ENCODE data around the gene HLA-DOB. TPM values are rescaled to one million over a fixed set of nuclear protein-coding genes. Genes with fewer than 3 reads are reported as not detected.

The HLA-DOB gene
- total and polyA plus RNA-seq, 2 of the 13 experiments (the other 11 are each of a cell fraction or from before 2014, with no cell fraction given): not detected

DNA sequence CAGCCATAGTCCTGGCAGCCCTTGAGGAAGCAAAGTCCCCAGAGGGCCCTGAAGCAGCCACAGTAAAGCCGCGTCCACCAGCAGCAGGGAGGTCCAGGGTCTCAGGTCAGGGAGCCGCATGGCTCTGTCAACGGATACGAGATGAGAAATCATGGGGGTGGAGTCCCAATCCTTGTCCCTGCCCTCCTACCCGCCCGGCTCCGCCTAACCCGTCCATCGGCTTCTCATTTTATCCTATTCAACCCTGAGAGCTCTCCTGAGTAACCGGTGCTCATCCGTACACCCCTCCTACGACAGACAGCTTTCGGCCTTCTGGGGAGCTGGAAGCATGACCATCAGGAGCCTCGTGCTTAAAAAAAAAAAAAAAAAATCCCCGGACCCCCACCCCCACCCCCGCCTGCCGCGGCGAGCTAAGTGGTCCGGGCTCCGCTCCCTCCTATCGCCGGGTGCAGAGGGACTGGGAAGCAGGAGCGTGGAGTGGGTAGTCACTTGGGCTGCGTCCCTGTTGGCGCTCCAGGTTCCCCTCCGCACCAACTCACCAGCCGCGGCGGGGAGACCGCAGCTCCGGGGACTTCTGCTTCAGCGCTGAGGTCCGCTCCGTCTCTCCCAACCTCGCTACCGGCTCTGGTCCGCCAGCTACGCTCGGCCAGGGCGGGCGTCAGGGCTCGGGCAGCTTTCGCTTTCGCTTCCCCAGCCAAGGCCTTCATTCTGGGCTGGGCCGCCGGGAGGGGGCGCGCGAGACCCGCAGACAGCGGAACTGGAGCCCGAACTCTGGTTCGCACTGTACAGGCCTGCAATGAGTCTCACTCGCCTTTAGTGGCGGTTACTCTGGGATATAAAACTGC is 21.5 kb upstream of the HLA-DOB start, which contains the start of gene TAP2 (continued):
- TF ChIP-seq, protein P1, sequence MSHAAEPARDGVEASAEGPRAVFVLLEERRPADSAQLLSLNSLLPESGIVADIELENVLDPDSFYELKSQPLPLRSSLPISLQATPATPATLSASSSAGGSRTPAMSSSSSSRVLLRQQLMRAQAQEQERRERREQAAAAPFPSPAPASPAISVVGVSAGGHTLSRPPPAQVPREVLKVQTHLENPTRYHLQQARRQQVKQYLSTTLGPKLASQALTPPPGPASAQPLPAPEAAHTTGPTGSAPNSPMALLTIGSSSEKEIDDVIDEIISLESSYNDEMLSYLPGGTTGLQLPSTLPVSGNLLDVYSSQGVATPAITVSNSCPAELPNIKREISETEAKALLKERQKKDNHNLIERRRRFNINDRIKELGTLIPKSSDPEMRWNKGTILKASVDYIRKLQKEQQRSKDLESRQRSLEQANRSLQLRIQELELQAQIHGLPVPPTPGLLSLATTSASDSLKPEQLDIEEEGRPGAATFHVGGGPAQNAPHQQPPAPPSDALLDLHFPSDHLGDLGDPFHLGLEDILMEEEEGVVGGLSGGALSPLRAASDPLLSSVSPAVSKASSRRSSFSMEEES (CRISPR knock-in tag; IDR thresholded peaks at IDR 0.05): peak; percentile 25; the same call in 1 of the 2 replicates
- TF ChIP-seq, protein P2, sequence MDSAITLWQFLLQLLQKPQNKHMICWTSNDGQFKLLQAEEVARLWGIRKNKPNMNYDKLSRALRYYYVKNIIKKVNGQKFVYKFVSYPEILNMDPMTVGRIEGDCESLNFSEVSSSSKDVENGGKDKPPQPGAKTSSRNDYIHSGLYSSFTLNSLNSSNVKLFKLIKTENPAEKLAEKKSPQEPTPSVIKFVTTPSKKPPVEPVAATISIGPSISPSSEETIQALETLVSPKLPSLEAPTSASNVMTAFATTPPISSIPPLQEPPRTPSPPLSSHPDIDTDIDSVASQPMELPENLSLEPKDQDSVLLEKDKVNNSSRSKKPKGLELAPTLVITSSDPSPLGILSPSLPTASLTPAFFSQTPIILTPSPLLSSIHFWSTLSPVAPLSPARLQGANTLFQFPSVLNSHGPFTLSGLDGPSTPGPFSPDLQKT (CRISPR knock-in tag; IDR thresholded peaks at IDR 0.05; ENCODE audit: borderline replicate concordance): 0 out of 2 replicates have a peak, but pooled peaks have one; percentile 44
- TF ChIP-seq ESRRA (CRISPR knock-in tag; IDR thresholded peaks at IDR 0.05; ENCODE audit: low read depth) (no peak), KAT8 (CRISPR knock-in tag; IDR thresholded peaks at IDR 0.05) (peak; percentile 88), ZFP36L1 (CRISPR knock-in tag; IDR thresholded peaks at IDR 0.05) (no peak), ZNF841 (CRISPR knock-in tag; IDR thresholded peaks at IDR 0.05; ENCODE audit: borderline replicate concordance) (no peak), ZNF10 (CRISPR knock-in tag; IDR thresholded peaks at IDR 0.05; ENCODE audit: borderline replicate concordance, low read depth) (no peak), ARHGAP35 (CRISPR knock-in tag; IDR thresholded peaks at IDR 0.05; ENCODE audit: borderline replicate concordance) (peak; percentile 73; the same call in 1 of the 2 replicates), SETDB1 (CRISPR knock-in tag; IDR thresholded peaks at IDR 0.05; ENCODE audit: borderline replicate concordance) (no peak), ZNF629 (CRISPR knock-in tag; conservative IDR thresholded peaks at IDR 0.05) (peak; percentile 30; the same call in 1 of the 2 replicates), SNRNP70 (IDR thresholded peaks at IDR 0.05; ENCODE audit: low read depth, low read length) (no peak), ZNF549 (CRISPR knock-in tag; IDR thresholded peaks at IDR 0.05) (peak; percentile 86), ZNF251 (CRISPR knock-in tag; IDR thresholded peaks at IDR 0.05) (no peak), PCBP1 (IDR thresholded peaks at IDR 0.05; ENCODE audit: borderline replicate concordance, low read depth, low read length) (no peak; the same call in 1 of the 2 replicates), RFXAP (CRISPR knock-in tag; IDR thresholded peaks at IDR 0.05; ENCODE audit: borderline replicate concordance) (peak; percentile 99), ZBTB1 (CRISPR knock-in tag; IDR thresholded peaks at IDR 0.05; ENCODE audit: borderline replicate concordance) (no peak), ATF7-NPFF (CRISPR knock-in tag; IDR thresholded peaks at IDR 0.05; ENCODE audit: low read depth) (peak; percentile 81), ZNF354B (CRISPR knock-in tag; IDR thresholded peaks at IDR 0.05) (no peak)
- TF ChIP-seq, protein P3, sequence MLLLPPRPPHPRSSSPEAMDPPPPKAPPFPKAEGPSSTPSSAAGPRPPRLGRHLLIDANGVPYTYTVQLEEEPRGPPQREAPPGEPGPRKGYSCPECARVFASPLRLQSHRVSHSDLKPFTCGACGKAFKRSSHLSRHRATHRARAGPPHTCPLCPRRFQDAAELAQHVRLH (CRISPR knock-in tag; IDR thresholded peaks at IDR 0.05; ENCODE audit: borderline replicate concordance, low read depth): peak; percentile 72; the same call in 1 of the 2 replicates
- TF ChIP-seq, protein P4, sequence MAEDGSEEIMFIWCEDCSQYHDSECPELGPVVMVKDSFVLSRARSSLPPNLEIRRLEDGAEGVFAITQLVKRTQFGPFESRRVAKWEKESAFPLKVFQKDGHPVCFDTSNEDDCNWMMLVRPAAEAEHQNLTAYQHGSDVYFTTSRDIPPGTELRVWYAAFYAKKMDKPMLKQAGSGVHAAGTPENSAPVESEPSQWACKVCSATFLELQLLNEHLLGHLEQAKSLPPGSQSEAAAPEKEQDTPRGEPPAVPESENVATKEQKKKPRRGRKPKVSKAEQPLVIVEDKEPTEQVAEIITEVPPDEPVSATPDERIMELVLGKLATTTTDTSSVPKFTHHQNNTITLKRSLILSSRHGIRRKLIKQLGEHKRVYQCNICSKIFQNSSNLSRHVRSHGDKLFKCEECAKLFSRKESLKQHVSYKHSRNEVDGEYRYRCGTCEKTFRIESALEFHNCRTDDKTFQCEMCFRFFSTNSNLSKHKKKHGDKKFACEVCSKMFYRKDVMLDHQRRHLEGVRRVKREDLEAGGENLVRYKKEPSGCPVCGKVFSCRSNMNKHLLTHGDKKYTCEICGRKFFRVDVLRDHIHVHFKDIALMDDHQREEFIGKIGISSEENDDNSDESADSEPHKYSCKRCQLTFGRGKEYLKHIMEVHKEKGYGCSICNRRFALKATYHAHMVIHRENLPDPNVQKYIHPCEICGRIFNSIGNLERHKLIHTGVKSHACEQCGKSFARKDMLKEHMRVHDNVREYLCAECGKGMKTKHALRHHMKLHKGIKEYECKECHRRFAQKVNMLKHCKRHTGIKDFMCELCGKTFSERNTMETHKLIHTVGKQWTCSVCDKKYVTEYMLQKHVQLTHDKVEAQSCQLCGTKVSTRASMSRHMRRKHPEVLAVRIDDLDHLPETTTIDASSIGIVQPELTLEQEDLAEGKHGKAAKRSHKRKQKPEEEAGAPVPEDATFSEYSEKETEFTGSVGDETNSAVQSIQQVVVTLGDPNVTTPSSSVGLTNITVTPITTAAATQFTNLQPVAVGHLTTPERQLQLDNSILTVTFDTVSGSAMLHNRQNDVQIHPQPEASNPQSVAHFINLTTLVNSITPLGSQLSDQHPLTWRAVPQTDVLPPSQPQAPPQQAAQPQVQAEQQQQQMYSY (CRISPR knock-in tag; IDR thresholded peaks at IDR 0.05): 0 out of 2 replicates have a peak, but pooled peaks have one; percentile 29
- TF ChIP-seq, protein P5, sequence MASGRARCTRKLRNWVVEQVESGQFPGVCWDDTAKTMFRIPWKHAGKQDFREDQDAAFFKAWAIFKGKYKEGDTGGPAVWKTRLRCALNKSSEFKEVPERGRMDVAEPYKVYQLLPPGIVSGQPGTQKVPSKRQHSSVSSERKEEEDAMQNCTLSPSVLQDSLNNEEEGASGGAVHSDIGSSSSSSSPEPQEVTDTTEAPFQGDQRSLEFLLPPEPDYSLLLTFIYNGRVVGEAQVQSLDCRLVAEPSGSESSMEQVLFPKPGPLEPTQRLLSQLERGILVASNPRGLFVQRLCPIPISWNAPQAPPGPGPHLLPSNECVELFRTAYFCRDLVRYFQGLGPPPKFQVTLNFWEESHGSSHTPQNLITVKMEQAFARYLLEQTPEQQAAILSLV (CRISPR knock-in tag; IDR thresholded peaks at IDR 0.05; ENCODE audit: borderline replicate concordance): 0 out of 2 replicates have a peak, but pooled peaks have one; percentile 49

All from HepG2 (cell line).